GM18907 (cell line): ENCODE data around the gene PLEKHG4B.
"Not testable (repeated sequence)": the region's sequence is repeated elsewhere in the genome, so short reads cannot be mapped to it uniquely, and the experiment has no call there.

Source experiments
- ATAC-seq: cut with Tn5 transposase; IDR thresholded peaks from one replicate; pipeline ENCODE4 v1.9.1; 2021; ENCODE audit warnings: mild to moderate bottlenecking, moderate library complexity; ENCODE audit not compliant: unreplicated experiment

PLEKHG4B gene, protein sequence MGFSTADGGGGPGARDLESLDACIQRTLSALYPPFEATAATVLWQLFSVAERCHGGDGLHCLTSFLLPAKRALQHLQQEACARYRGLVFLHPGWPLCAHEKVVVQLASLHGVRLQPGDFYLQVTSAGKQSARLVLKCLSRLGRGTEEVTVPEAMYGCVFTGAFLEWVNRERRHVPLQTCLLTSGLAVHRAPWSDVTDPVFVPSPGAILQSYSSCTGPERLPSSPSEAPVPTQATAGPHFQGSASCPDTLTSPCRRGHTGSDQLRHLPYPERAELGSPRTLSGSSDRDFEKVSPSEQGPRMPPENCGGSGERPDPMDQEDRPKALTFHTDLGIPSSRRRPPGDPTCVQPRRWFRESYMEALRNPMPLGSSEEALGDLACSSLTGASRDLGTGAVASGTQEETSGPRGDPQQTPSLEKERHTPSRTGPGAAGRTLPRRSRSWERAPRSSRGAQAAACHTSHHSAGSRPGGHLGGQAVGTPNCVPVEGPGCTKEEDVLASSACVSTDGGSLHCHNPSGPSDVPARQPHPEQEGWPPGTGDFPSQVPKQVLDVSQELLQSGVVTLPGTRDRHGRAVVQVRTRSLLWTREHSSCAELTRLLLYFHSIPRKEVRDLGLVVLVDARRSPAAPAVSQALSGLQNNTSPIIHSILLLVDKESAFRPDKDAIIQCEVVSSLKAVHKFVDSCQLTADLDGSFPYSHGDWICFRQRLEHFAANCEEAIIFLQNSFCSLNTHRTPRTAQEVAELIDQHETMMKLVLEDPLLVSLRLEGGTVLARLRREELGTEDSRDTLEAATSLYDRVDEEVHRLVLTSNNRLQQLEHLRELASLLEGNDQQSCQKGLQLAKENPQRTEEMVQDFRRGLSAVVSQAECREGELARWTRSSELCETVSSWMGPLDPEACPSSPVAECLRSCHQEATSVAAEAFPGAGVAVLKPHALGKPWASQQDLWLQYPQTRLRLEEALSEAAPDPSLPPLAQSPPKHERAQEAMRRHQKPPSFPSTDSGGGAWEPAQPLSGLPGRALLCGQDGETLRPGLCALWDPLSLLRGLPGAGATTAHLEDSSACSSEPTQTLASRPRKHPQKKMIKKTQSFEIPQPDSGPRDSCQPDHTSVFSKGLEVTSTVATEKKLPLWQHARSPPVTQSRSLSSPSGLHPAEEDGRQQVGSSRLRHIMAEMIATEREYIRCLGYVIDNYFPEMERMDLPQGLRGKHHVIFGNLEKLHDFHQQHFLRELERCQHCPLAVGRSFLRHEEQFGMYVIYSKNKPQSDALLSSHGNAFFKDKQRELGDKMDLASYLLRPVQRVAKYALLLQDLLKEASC (N-terminal part only)

DNA sequence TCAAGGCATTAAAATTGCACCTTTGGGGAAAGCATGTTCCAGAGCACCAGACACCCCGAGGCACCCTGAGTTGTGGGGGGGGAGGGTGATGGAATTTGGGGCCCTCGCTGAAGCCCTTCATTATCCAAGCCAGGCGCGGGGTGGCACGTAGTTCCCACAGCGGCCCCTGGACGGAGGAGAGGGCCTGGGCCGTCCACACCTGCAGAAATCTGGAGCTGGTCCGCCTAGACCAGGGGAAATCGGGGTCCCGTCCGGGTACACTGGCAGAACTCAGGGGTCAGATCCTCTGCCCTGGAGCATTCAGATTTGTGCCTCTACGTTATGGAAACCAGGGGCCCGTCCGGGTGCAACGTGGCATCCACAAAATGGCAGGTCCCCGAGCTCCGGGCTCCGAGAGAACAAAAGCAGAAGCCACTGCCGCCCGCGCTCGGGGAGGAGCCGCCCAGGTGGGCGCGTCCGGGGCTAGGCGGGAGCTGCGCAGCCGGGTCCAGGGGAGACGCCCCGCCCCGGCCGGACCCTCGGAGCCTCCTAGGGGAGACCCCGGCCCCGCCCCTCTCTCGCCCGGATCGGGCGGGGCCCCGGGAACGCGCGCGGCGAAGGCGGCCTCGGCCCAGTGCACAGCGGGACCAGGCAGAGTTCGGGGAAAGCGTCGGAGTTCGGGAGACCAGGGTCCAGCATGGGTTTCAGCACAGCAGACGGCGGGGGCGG lies at the start of gene PLEKHG4B:
Gene PLEKHG4B (plus strand): TSS at position 613 of the 708 bp plus-strand sequence. CDS start 64 bp downstream, at position 677.
- ATAC-seq = no peak

DNA sequence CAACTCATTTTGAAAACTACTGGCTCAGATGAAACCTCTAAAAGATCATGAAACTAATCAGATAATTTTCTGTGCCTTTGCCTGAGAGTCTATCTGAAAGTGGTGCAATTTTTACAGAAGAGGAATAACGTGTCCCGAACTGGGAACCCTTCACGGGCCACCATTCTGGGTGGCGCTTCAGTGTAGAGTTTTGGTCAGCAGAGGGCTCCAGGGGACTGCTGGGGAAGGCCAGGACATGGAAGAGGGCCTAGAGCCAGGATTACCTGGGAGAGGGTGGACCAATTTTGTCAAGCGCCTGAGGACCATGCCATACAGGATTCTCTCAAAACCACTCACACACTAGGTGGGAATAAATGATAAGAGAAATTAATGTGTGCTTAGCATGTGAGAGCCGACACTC lies 49.7 kb upstream of the PLEKHG4B start:
- no peak for ATAC-seq

DNA sequence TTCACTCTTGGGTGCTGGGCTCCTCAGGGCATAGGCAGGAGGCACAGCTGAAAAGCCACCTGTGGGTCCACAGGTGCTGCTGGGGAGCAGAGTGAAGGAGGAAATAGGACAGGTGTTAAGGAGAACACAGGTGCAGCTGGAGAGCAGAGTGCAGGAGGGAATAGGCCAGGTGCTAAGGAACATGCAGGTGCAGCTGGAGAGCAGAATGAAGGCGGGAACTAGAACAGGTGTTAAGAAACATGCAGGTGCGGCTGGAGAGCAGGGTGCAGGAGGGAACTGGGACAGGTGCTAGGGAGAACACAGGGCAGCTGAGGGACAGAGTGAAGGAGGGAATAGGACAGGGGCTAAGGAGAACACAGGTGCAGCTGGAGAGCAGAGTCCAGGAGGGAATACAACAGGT lies 43.8 kb upstream of the PLEKHG4B start:
- ATAC-seq = no peak

DNA sequence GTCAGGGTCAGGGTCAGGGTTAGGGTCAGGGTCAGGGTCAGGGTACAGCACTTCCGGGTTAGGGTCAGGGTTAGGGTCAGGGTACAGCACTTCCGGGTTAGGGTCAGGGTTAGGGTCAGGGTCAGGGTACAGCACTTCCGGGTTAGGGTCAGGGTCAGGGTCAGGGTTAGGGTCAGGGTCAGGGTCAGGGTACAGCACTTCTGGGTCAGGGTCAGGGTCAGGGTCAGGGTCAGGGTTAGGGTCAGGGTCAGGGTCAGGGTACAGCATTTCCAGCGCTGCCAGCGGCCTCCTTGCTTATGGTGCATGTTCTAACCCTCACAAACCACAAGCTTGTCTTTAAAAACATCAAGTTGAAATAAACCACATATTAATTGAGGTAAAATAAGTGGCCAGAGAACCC lies 42.4 kb upstream of the PLEKHG4B start:
- ATAC-seq = not testable (repeated sequence)

DNA sequence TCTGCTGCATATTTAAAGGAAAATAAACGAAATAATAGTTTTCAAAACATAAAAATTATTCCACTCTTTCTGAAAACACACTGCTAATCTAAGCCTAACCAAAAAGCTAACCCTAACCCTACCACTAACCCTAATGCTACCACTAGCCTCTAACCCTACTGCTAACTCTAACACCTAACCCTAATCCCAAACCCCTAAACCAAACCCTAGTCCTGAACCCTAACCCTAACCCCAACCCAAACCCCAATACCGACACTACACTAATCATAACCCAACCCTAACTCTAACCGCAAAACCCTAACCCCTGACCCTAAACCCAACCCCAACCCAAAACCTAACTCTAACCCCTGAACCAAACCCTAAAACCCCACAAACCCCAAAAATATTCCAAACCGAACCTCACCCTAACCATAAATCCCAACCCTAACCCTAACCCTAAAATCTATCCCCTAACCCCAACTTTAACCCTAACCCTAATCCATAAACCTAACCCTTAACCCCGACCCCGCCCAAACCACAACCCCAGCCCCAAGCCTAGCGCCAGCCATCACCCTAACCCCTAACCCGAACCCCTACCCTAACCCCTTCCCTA lies 41.9 kb upstream of the PLEKHG4B start:
- no peak for ATAC-seq

DNA sequence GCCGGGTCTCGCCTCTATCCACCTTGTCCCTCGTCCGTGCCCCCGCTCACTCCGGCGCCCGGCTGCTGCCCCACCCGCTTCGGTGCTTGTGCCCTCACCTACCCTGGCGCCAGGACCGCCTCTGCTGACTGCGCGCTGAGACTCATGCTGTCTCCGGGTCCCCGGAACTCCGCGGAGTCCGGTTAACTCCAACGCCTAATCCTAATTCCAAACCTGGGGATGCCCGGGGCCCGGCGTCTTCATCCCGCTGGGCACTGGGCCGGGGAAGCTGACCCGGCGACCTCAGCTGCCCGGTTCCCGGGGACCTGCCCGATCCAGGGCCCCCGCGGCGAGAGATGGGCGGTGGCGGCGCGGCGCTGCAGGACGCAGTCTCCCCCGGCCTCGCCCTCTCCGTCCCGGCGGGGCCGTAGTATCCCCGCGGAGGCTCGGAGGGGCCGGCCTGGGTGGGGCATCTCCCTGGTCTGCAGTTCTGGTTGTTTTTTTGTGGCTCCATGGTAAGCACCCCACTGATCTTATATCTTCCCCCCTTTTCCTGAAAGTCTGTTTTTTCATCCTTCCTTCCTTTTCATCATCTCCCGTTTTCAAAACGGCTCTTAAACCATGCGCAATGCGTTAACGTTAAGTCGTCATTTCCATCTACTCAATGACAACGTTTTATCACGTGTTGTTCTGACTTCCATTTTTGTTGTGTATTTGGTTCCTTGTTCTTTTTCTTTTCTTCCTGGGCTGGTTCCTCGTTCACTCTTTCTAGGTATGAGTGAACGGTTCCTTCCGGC lies 41.1 kb upstream of the PLEKHG4B start:
- ATAC-seq = no peak

DNA sequence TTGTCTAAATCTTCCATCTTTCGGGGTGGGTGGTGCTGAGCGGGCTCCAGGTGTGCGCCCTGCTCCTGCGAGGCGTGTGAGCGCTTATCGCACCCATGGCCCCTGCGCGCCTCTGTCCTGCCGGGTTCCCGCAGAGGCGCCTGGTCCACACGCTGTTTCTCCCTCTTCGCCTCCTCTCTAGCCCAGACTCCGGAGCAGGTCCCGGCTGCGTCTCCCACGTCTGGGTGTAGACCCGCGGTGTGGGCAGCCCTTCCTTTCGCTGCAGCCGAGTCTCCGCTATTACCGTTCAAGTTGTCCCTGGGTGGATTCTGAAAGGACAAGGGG lies 40.5 kb upstream of the PLEKHG4B start:
- ATAC-seq = no peak

DNA sequence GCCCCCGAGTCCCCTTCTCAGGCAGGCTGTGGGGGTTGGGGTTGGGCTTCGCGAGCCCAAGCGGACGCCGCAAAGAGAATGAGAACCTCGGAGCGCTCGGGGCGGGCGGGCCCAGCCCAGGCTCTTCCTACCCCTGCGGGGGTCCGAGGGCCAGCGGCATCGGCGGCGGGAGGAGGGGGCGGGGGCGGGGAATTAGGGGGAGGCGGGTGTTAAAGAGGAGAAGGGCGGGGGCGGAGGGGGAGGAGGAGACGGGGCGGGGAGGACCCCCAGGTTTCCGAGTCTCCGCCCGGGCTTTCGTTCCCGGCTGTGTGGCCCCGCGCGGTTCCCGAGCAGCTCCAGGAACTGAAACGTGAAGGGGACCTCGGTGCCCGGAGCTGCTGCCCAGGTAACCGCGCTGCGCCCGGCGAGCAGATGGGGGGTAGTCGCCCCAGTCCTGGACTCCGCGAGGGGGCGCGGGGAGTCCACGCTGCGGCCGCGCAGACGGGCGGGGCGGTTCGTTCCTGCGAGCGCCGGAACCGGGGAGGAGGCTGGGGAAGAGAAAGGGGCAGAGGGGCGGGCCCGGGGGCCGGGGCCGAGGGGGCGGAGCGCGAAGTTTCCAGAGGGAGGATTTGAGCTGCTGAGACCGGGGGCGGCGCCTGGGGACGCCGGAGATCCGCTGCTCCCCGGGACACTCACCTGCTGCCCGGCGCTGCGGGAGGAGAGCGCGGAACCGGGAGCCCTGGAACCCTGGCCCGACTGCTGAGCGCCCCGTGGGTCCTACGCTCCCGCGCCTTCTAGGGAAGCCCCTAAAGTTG lies 38.4 kb upstream of the PLEKHG4B start:
- ATAC-seq = no peak

DNA sequence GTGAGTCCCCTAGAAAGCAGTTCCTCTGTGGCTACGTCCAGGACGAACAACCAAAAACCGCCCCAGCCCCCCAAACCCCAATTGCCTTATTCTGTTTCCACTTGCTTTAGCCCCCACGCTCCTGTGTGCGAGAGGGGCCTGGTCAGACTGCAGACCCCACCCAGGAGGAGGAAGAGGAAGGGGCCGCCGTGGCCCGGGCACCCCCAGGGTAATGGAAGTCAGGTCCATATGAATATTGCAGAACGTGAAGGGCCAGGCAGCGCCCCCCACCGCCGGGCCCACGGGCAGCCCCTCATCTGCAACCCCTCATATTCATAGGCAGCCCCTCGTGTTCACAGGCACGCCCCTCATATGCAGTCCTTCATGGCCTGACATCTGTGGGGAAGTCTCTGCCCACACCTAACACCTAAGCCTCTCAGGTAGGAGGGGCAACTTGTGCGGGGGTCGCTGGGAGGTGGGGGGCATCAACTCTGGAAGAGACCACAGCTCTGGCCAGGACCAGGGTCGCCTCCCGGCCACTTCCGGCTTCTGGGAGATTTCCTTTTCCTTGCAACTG lies 37.7 kb upstream of the PLEKHG4B start:
- ATAC-seq = no peak

DNA sequence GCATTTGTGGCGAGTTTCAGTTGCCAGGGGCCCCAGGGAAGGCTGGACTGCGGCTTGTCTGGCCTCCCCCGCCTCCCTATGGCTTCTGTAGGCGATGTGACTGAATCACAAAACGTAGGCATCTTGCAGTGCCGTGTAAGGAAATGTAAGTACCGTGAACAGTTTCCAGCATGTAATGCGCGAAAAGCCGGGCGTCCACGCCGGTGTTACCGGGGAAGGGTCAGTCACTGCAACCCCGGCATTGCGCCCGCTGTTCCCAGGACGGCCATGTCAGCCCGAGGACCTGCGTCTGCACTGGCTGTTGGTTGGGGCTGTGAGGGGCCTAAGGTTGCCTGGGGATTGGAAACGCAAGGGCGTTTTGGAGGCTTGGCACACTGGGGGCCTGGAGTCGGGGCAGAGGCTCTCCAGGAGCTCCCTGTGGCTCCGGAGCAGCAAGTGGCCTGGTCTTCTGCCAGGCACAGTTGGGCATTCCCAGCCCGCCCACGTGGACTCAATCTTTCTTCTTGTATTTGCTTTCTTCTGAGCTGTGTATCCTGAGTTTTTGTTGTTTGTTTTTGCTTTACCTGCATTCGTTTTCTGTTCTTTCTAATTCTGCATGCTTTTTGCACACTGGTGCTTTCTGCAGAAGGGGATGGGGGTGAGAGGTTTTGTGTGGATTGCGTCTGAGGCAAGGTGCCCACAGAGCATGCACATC lies 36.9 kb upstream of the PLEKHG4B start:
- ATAC-seq = no peak

DNA sequence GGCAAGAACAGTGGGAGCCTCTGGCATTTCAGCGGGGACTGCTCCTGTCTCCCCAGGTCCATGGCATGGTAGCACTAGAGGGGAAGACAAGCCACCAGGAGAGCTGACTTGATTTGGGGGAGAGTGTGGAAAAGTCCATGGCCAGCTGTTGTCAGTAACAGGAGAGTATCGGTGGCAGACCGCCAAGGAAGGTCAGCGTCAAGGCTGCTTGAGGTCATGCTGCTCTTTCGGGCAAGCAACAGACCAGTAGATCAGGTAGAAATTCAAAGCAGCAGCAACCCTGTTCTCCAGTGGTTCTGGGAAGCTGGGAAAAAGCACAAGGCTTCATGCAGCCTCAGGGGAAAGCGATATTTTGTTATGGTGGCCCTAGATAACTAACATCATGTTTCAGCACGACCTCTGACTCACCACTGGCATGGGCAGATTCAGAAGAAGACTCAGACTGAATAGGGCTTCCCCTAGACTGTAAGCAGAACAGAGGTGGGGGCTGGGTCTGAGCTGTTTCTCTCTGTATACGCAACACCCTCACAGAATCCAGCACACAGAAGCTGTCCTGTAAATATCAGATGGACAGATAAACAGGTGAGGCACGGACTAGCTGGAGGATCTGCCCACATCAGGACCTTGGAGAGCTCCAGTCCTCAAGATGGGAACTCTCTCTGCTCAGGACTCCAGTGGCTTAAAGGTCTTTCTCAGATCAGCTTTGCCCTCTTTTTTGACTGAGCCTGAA lies 35.2 kb upstream of the PLEKHG4B start:
- ATAC-seq = no peak

DNA sequence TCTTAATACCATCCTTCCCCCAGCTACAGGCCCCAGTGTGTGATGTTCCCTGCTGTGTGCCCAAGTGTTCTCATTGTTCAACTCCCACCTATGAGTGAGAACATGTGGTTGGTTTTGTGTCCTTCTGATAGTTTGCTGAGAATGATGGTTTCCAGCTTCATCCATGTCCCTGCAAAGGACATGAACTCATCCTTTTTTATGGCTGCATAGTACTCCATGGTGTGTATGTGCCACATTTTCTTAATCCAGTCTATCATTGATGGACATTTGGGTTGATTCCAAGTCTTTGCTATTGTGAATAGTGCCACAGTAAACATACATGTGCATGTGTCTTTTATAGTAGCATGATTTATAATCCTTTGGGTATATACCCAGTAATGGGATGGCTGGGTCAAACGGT lies 31.7 kb upstream of the PLEKHG4B start:
- ATAC-seq = not testable (repeated sequence)

DNA sequence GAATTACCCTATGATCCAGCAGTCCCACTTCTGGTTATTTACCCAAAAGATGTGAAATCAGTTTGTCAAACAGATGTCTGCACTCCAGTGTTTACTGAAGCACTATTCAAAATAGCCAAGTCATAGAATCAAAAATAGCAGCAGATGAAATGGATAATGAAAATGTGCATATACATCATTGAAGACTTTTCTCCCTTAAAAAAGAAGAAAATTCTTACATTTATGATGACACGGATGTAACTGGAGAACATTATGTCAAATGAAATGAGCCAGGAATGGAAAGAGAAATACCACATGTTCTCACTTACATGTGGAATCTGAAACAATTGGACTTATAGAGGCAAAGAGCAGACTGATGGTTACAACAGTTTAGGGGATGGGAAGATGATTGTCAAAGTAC lies 21.5 kb upstream of the PLEKHG4B start:
- ATAC-seq = no peak

DNA sequence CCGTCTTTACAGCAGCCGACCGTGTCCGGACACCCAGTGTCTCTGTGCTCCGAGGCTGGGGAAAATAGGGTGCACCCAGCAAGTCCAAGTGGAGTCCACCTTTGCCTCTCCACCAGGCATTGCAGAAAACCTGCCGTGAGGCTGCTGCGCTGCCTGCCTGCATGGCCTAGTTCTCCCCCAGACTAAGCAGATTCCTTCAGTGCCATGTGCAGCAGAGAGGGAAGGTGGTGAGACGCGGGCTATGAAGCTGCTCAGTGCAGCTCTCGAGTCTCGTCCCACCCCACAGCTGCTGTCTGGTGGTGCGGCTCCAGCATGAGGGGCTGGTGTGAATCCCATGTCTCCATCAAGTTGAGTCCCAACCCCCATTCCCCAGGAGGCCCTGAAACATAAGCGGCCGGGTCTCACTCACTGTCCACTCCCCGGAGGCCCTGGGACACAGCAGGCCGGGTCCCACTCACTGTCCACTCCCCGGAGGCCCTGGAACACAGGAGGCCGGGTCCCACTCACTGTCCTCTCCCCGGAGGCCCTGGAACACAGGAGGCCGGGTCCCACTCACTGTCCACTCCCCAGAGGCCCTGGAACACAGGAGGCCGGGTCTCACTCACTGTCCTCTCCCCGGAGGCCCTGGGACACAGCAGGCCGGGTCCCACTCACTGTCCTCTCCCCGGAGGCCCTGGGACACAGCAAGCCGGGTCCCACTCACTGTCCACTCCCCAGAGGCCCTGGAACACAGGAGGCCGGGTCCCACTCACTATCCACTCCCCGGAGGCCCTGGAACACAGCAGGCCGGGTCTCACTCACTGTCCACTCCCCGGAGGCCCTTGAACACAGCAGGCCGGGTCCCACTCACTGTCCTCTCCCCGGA lies 19.4 kb upstream of the PLEKHG4B start:
- ATAC-seq = not testable (repeated sequence)

DNA sequence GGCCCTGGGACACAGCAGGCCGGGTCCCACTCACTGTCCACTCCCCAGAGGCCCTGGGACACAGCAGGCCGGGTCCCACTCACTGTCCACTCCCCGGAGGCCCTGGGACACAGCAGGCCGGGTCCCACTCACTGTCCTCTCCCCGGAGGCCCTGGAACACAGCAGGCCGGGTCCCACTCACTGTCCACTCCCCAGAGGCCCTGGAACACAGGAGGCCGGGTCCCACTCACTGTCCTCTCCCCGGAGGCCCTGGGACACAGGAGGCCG lies 18.9 kb upstream of the PLEKHG4B start:
- not testable (repeated sequence) for ATAC-seq

DNA sequence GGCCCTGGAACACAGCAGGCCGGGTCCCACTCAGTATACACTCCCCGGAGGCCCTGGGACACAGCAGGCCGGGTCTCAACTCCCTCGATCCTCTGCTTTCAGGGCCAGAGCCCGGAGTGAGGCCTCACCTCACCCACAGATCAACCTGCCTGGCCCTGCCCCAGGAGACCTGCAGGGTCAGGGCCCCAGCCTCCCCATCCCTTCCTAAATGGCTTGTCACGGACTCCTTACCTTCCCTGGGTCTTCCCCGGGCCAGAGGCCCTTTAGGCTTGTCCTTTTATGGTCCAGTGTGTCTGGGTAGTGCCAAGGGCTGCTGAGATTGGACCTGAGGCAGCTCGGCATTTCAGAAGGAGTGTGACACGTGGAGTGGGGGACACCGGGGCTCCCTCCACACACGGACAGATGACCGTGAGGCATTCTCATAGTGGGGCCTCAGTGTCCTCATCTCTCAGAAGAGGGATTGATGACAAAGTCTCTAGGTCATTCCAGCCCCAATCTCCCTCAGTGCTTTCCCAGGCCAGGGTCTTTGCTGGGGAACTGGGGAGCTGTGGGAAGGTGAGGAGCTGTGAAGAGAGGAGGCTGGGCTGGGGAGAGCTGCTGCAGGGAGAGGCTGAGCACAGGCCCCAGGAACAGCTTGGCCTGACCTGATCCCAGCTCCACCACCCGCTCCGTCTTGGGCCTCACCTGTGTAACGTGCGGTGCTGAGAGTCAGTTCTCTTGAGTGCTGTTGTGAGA lies 18.0 kb upstream of the PLEKHG4B start:
- ATAC-seq = no peak
